ENCODE results near the gene TEPSIN. TPM values are rescaled to one million over a fixed set of nuclear protein-coding genes. Genes with fewer than 3 reads are reported as not detected.

The TEPSIN gene
- 10 to 100 TPM; 17.4 to 18.4 TPM for total RNA-seq
- long read RNA-seq, donor 1, partial matches to known transcripts: 1 of 2 reads
- long read RNA-seq, donor 1, other reads (novel, unspliced or antisense): 1 of 2 reads
- long read RNA-seq, donor 2, partial matches to known transcripts: 1 of 3 reads
- long read RNA-seq, donor 2, other reads (novel, unspliced or antisense): 1 of 3 reads

DNA sequence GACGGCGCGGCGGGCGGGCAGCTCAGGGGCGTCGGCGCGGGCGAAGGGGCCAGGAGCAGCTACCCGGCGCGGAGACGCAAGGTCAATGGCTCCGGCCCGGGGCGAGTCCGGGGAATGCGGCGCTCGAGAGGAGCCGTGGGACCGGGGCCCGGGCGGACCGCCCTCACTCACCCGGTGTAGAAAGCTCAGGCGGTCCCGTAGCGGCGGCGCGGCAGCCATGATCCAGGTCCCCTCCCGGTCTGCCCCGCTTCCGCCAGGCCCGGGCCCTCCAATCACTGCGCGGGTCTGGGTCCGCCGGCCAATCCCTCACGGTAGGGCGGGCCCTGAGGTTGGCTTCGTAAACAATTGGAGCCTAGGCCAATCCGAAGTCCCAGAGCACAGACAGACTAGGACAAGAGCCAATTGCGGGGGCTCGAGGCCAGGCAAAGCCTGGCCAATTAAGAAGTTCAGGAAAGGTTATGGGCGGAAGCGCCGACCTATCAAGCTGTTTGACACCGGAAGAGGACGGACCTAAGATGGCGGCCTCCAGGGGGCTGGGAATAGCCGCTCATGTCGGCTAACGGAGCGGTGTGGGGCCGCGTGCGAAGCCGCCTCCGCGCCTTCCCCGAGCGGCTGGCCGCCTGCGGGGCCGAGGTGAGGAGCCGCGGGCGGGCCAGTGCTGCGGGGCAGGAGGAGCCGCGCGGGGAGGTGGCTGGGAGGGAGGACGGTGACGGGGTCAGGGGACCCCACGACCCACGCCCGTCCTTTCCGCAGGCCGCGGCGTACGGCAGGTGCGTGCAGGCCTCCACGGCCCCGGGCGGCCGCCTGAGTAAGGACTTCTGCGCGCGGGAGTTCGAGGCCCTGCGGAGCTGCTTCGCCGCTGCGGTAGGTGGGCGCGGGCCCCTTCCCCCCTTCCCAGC, at the start of gene TEPSIN, which contains the start of gene NDUFAF8:
Gene TEPSIN, minus strand, starts transcription at position 241 of the 899 bp plus-strand sequence. Its CDS starts 22 bp downstream, at position 219.
Gene NDUFAF8, plus strand, starts transcription at position 504 of the 899 bp plus-strand sequence. Its CDS starts 46 bp downstream, at position 550.
- intact Hi-C loops (cut with DNase I): no loop called here
- DNase-seq (ENCODE audit: low spot score): peak; percentile 98

DNA sequence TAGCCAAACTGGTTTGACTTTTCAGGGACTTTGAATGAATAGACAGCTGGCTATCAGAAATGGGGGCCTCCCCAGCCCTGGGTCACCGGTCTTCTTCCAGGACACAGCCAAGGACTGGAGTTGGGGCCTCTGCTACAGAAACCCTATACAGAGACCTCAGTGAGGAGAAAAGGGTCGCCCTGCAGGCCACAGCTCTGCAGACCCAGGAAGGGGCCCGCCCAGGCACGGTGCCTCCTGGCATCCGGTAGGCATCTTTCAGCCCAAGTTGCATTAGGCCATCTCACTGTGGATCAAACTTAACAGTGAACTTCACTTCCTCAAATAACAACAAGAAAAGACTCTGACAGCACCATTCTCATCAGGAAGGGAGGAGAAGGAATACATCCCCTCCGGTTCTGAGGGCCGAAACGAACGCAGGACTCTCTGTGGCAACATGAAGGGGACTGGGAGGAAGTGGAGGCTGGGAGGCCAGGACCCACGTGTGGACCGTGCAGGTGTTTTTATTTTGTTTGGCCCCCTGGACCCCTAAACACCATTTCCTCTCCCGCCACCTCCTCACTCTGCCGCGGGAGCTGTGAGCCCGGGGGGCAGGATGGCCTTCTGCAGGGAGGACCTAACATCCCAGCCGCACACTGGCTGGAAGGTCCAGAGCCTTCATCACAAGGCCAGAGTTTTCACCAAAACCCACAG, 49.0 kb upstream of the TEPSIN start:
- DNase-seq (ENCODE audit: low spot score): no peak
- intact Hi-C loops (cut with DNase I): no loop called here

GRCh38 chr17:81287152-81287551, 48.3 kb upstream of the TEPSIN start:
- intact Hi-C loops (cut with DNase I): no loop called here
- DNase-seq (ENCODE audit: low spot score): no peak

GRCh38 chr17:81286491-81287145, 47.8 kb upstream of the TEPSIN start:
- intact Hi-C loops (cut with DNase I): no loop called here
- no peak for DNase-seq (ENCODE audit: low spot score)

GRCh38 chr17:81285894-81286293, 47.0 kb upstream of the TEPSIN start:
- DNase-seq (ENCODE audit: low spot score): no peak
- intact Hi-C loops (cut with DNase I): no loop called here

DNA sequence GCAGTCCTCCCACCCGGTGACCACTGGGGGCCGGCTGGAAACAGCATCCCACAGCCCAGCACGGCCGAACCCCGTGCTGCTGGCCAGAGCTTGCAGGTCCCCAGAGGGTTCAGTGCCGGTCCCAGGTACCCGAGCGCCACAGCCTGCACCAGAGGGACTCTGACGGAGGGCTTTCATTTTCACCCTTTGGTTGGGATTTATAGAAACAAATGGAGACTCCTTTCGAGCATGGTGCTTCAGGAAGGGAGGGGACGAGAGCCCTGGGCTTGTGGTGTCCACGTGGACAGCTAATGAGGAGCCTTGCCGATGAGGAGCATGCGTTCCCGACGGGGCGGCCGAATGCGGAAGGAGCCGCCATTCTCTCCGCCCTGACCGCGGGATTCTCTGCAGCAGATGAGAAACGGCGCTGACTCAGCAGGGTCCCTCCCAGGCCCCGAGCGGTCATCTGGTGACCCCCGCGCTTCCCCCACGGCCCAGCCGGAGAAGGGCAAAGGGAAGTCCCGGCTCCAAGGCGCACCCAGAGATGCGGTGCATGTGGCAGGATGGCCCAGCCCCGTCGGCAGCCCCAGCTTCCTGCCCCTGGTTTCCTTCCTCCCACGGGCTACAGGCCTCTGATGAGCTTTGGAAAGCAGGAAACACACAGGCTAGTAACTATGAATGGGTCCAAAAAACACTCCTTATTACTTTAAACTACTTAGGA, 46.5 kb upstream of the TEPSIN start:
- DNase-seq (ENCODE audit: low spot score): peak; percentile 96
- intact Hi-C loops (cut with DNase I): no loop called here

DNA sequence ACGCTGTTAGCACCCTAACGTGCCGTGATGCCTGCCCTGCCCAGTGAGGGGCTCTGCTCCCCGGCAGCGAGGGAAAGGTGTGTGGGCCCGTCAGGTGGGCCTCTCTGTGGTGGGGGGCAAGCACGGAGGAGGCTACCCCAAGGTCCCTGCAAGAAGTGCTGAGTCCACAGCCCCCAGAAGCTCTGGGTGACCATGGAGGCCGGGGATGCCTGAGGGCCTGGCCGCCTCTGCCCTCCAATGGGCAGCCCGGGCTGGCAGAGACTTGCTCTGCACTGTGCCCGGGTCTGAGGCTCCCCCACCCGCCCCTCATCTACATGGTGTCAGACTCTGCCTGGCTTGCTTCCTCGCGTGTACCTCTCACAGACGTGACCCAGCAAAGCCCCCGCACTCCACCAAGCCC, 44.0 kb upstream of the TEPSIN start:
- DNase-seq (ENCODE audit: low spot score): no peak
- intact Hi-C loops (cut with DNase I): no loop called here

DNA sequence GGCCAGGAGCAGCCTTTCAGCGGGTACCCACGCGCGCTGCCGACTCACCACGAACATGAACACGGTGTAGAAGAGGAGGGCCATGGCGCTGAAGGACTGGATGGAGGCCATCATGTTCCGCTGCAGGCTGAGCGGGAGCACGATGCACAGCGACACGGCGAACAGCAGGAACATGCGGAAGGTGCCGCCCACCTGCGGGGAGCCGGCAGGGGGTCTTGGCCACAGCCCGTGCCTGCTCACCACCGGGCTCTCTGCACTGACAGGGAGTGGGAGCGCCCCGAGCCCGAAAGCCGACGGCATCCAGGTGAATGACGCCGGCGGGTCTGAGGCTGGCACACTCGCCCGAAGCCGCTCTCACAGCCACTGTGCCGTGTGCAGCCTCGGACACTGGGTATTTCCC, 43.3 kb upstream of the TEPSIN start:
- intact Hi-C loops (cut with DNase I): no loop called here
- DNase-seq (ENCODE audit: low spot score): no peak

DNA sequence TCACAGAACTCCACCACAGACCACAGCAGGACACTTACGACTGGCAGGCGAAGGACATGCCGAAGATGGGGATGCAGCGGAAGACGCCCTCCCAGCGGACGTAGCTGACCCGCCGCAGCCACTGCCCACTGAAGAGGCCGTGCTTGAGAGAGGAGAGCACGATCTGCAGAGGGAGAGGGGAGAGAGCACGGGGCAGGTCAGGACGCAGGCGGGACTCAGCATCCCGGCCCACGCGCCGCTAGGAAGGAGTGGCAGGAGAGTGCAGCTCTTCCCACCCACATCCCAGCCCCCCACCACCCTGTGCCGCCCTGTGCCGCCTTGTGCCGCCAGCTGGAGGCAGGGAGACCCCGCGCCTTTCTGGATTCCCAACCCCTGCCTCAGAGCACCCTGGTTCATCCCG, 41.7 kb upstream of the TEPSIN start:
- intact Hi-C loops (cut with DNase I): no loop called here
- DNase-seq (ENCODE audit: low spot score): no peak

- intact Hi-C loops (cut with DNase I): no loop called here
- no peak for DNase-seq (ENCODE audit: low spot score)
These were observed 40.7 kb upstream of the TEPSIN start for GRCh38 chr17:81279278-81280275.

DNA sequence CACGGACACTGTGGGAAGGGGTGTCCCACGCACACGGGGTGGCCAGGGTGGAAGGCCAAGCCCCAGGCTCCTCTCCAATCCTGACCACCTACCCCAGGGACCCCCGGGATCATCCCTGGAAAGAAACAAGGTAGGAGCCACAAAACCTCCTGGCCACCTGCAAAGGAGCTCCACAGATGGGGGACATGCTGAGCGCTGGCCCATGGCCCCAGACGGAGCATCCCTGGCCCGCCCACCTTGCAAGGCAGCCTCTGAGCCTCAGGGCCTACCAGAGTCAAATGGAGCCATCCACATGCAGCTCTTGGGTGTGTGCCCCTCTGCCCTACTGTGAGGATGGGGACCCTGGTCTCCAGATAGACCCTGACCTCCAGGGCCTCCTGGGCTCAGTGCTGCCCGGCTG, 40.0 kb upstream of the TEPSIN start:
- no peak for DNase-seq (ENCODE audit: low spot score)
- intact Hi-C loops (cut with DNase I): no loop called here

- intact Hi-C loops (cut with DNase I): no loop called here
- DNase-seq (ENCODE audit: low spot score): no peak
These were observed 39.3 kb upstream of the TEPSIN start for GRCh38 chr17:81277946-81278693.

DNA sequence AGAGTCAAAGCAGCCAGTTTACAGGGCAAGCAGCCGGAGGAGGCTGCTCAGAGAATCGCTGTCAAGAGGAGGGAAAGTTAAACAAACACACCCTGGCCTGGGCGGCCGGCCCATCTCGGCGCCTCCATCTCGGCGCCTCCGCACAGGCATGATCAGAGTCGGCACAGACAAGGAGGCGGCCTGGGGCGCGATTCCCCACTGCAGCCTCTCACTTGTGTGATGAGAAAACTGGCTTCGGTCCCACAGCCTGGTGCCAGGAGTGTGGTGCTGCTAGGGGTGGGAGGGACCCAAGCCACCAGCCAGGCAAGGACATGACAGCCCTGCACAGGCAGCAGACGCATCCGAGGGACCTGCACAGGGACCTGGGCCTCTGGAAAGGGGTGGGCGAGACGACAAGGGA, 38.6 kb upstream of the TEPSIN start:
- no peak for DNase-seq (ENCODE audit: low spot score)
- intact Hi-C loops (cut with DNase I): no loop called here

DNA sequence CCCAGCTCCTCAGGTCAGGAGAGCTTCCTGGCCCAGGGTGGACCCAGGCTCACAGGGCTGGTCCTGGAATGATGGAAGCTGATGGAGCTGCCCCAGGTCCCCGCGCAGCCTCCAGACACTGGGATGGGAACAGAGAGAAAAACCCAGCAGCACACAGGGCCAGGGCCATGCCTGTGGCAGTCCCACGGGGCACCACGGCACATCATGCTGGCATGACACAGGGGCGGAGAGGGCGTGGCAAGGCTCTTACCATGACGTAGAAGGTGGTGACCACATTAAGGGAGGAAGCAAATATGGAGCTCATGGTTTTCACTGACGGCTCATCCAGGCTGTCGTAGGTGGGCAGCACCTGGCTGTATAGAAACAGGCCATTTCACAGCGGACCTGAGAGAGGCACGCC, 37.9 kb upstream of the TEPSIN start:
- intact Hi-C loops (cut with DNase I): loop anchor here in 1 of 2 donors (1.0 kb wide), 1 partner anchor 17 kb away; no protein-coding TSS in a partner anchor
- no peak for DNase-seq (ENCODE audit: low spot score)

GRCh38 chr17:81274471-81274855, 35.6 kb upstream of the TEPSIN start:
- intact Hi-C loops (cut with DNase I): no loop called here
- DNase-seq (ENCODE audit: low spot score): no peak

- no peak for DNase-seq (ENCODE audit: low spot score)
- intact Hi-C loops (cut with DNase I): no loop called here
These were observed 35.0 kb upstream of the TEPSIN start for GRCh38 chr17:81273698-81274470.

Measured in posterior vena cava (tissue), 2 donors.